NCI-H510A treated with DMSO at 0.1 percent for 48 hours (cell line): ENCODE measurements around the gene ARHGAP10.

ENCODE experiments used
- DNase-seq: peaks from one replicate; lab custom pipeline; 2025; lab: John Stamatoyannopoulos, UW

ARHGAP10 gene

GRCh38 chr4:148092316-148093014, 360.6 kb downstream of the ARHGAP10 start:
- no peak for DNase-seq

GRCh38 chr4:148093065-148093464, 361.2 kb downstream of the ARHGAP10 start:
- no peak for DNase-seq

- no peak for DNase-seq
Measured at GRCh38 chr4:148094149-148094548, 362.3 kb downstream of the ARHGAP10 start.

- no peak for DNase-seq
Measured at GRCh38 chr4:148095346-148095923, 363.5 kb downstream of the ARHGAP10 start.

- DNase-seq = no peak
Measured at GRCh38 chr4:148097801-148098200, 365.9 kb downstream of the ARHGAP10 start.

GRCh38 chr4:148101235-148101634, 369.3 kb downstream of the ARHGAP10 start:
- no peak for DNase-seq

- no peak for DNase-seq
Measured at GRCh38 chr4:148101790-148102189, 369.9 kb downstream of the ARHGAP10 start.

- DNase-seq = no peak
Measured at GRCh38 chr4:148103597-148104355, 371.9 kb downstream of the ARHGAP10 start.

GRCh38 chr4:148108766-148109165, 376.9 kb downstream of the ARHGAP10 start:
- no peak for DNase-seq

- no peak for DNase-seq
Measured at GRCh38 chr4:148109216-148109615, 377.3 kb downstream of the ARHGAP10 start.

- DNase-seq = no peak
Measured at GRCh38 chr4:148110169-148110568, 378.3 kb downstream of the ARHGAP10 start.

GRCh38 chr4:148112231-148112982, 380.5 kb downstream of the ARHGAP10 start:
- DNase-seq = no peak

- no peak for DNase-seq
Measured at GRCh38 chr4:148114436-148114835, 382.5 kb downstream of the ARHGAP10 start.

- DNase-seq = no peak
Measured at GRCh38 chr4:148116264-148116663, 384.4 kb downstream of the ARHGAP10 start.

GRCh38 chr4:148116969-148117368, 385.1 kb downstream of the ARHGAP10 start:
- no peak for DNase-seq

- DNase-seq = no peak
Measured at GRCh38 chr4:148118179-148118578, 386.3 kb downstream of the ARHGAP10 start.

GRCh38 chr4:148118633-148119032, 386.7 kb downstream of the ARHGAP10 start:
- DNase-seq = no peak

- no peak for DNase-seq
Measured at GRCh38 chr4:148120216-148120615, 388.3 kb downstream of the ARHGAP10 start.
